GM23248 (cell line): Measurements from ENCODE around the gene DDX10. TPM values are rescaled to one million over a fixed set of nuclear protein-coding genes. Genes with fewer than 3 reads are reported as not detected.

Experiments used
- DNase-seq: peaks from one replicate; pipeline ENCODE4 v3.0.0-alpha.2; 2015
- H2AFZ ChIP-seq: fragments of 200-600 bp; sonication (generic); 2 replicates; pipeline ENCODE4 v1.6.1; 2016; ENCODE audit warnings: antibody characterized with exemption
- H3F3A ChIP-seq: fragments of 200-600 bp; sonication (generic); 2 replicates; pipeline ENCODE4 v1.6.1; 2016; ENCODE audit warnings: mild to moderate bottlenecking, antibody characterized with exemption, mixed run types; ENCODE audit not compliant: insufficient read depth
- H3K27ac ChIP-seq: fragments of 200-600 bp; sonication (generic); 2 replicates; pipeline ENCODE4 v1.5.1; 2016; ENCODE audit warnings: mild to moderate bottlenecking
- H3K27me3 ChIP-seq: fragments of 200-600 bp; sonication (generic); replicated peaks from 2 replicates; pipeline ENCODE4 v1.6.1; 2016; ENCODE audit warnings: mild to moderate bottlenecking; ENCODE audit not compliant: insufficient read depth
- H3K36me3 ChIP-seq: fragments of 200-600 bp; sonication (generic); 2 replicates; pipeline ENCODE4 v1.6.1; 2016; ENCODE audit warnings: low read depth, mild to moderate bottlenecking
- H3K4me1 ChIP-seq: fragments of 200-600 bp; sonication (generic); 2 replicates; pipeline ENCODE4 v1.6.1; 2016; ENCODE audit warnings: mild to moderate bottlenecking; ENCODE audit not compliant: insufficient read depth
- H3K4me2 ChIP-seq: fragments of 200-600 bp; sonication (generic); one replicate; pipeline ENCODE4 v1.6.1; 2016; ENCODE audit warnings: mild to moderate bottlenecking; ENCODE audit not compliant: unreplicated experiment
- H3K4me3 ChIP-seq: fragments of 200-600 bp; sonication (generic); 2 replicates; pipeline ENCODE4 v1.5.1; 2016; ENCODE audit warnings: mild to moderate bottlenecking
- H3K79me2 ChIP-seq: fragments of 200-600 bp; sonication (generic); 2 replicates; pipeline ENCODE4 v1.6.1; 2016; ENCODE audit warnings: mild to moderate bottlenecking; ENCODE audit not compliant: insufficient read depth
- H3K9ac ChIP-seq: fragments of 200-600 bp; sonication (generic); 2 replicates; pipeline ENCODE4 v1.6.1; 2016; ENCODE audit warnings: mild to moderate bottlenecking
- H3K9me2 ChIP-seq: fragments of 200-600 bp; sonication (generic); 2 replicates; pipeline ENCODE4 v1.6.1; 2016; ENCODE audit warnings: mixed run types, mild to moderate bottlenecking, moderate library complexity; ENCODE audit not compliant: insufficient read depth
- H3K9me3 ChIP-seq: fragments of 200-600 bp; sonication (generic); one replicate; pipeline ENCODE4 v1.6.1; 2017; ENCODE audit warnings: low read depth
- H4K20me1 ChIP-seq: fragments of 200-600 bp; sonication (generic); 2 replicates; pipeline ENCODE4 v1.6.0; 2016; ENCODE audit not compliant: insufficient read depth
- EZH2 ChIP-seq: fragments of 200-600 bp; sonication (generic); IDR thresholded peaks from 2 replicates; pipeline ENCODE4 v1.6.1; 2018; ENCODE audit warnings: antibody characterized with exemption, mild to moderate bottlenecking; ENCODE audit not compliant: insufficient read depth, poor library complexity, severe bottlenecking
- EZH2phosphoT487 ChIP-seq: fragments of 200-600 bp; sonication (generic); IDR thresholded peaks from 2 replicates; pipeline ENCODE4 v1.6.1; 2018; ENCODE audit warnings: antibody characterized with exemption, moderate library complexity, mild to moderate bottlenecking, low read depth; ENCODE audit not compliant: insufficient read depth
- WGBS, 2 experiments: methylation state at CpG; one replicate each; pipeline ENCODE4 v1.1.6; 2015 to 2017; ENCODE audit warnings: low lambda C conversion rate in 2 of 2, low coverage in 1 of 2; ENCODE audit errors: missing lambda C conversion rate in 2 of 2; 5-methylcytosine and 5-hydroxymethylcytosine counted together
- in situ Hi-C: fragments of 300-500 bp; cut with MboI; formaldehyde crosslinking; loops from 2 replicates; pipeline ENCODE4 v1.15.0; 2020
- polyA plus RNA-seq: library from polyadenylated mRNA; unstranded; fragments of >200 nt; fragmentation: Nextera tagmentation; extraction: Ambion mirVana; gene quantifications from 2 replicates; pipeline ENCODE4 v1.2.1, GENCODE V29; 2016
- total RNA-seq: library from RNA; depleted of rRNA; stranded (reverse); fragments of >200 nt; shearing (Covaris generic); gene quantifications from 2 replicates; pipeline ENCODE4 v1.2.3, GENCODE V29; 2014

DDX10 gene
- total and polyA plus RNA-seq, 2 experiments from 2014 or later = 23.6 to 31.2 TPM

DNA sequence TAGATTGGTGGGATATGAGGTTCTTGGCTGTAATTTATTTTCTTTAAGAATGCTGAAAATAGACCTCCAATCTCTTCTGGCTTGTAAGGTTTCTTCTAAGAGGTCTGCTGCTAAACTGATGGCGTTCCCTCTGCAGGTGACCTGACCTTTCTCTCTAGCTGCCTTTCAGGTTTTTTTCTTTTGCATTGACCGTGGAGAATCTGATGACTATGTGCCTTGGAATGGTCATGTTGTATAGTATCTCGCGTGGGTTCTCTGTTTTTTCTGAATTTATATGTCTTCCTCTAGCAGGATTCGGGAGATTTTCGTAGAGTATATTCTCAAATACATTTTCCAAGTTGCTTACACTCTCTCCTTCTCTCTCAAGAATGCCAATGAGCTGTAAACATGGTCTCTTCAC lies 122.2 kb downstream of the DDX10 start:
- Histone ChIP-seq H3K79me2 (peaks cover 72% of the 10 kb centered on the region), H3K27me3 (no peaks in the 10 kb centered on the region), H3K9me3 (no peaks in the 10 kb centered on the region), H3K36me3 (no peaks in the 10 kb centered on the region), H3K4me3 (no peak overlapping the region), H3K9ac (no peak overlapping the region), H3K4me2 (no peak overlapping the region), H3F3A (no peaks in the 10 kb centered on the region), H4K20me1 (no peaks in the 10 kb centered on the region), H3K4me1 (0 out of 2 replicates have a peak, but pooled peaks cover 3% of the 10 kb centered on the region), H2AFZ (no peak overlapping the region), H3K27ac (no peak overlapping the region), H3K9me2 (no peaks in the 10 kb centered on the region)
- 92 to 93% methylated on average over 6 of the region's 6 CpGs for WGBS, 2 experiments
- in situ Hi-C loops = no loop called here
- TF ChIP-seq EZH2phosphoT487 (no peak), EZH2 (no peak)
- DNase-seq = no peak

DNA sequence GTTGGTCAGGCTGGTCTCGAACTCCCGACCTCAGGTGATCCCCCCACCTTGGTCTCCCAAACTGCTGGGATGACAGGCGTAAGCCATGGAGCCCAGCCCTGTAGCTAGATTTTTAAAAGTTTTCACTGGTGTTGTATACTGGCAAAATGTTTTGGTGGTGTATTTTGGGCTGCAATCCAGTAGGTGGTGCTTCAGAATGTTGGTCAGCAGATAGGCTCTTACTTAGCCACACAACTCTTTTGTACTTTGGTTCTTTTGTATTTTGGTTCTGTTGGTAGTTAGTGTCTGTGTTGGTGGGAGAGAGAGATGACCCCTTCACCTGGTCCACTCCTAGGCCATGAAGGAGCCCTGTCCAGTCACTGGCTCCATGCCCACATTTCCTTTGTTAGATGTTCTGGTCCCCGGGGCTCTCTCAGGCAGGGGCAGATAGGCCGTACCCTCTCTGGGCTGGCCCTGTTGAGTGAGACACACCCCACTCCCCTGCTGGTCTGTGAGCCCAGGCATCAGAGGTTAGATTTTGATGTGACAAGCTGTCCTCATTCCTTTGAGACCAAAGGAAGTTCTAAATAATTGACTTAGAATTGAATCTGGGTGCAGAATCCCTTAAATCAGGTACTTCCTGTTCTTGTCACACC lies 123.8 kb downstream of the DDX10 start:
- TF ChIP-seq EZH2 (no peak), EZH2phosphoT487 (no peak)
- in situ Hi-C loops = no loop called here
- Histone ChIP-seq H3K4me1 (0 out of 2 replicates have a peak, but pooled peaks cover 3% of the 10 kb centered on the region), H3F3A (no peaks in the 10 kb centered on the region), H3K4me3 (no peak overlapping the region), H3K79me2 (peaks cover 76% of the 10 kb centered on the region), H2AFZ (no peak overlapping the region), H3K4me2 (no peak overlapping the region), H3K9me3 (no peaks in the 10 kb centered on the region), H3K9ac (no peak overlapping the region), H3K27ac (no peak overlapping the region), H3K9me2 (no peaks in the 10 kb centered on the region), H3K27me3 (no peaks in the 10 kb centered on the region), H4K20me1 (no peaks in the 10 kb centered on the region), H3K36me3 (no peaks in the 10 kb centered on the region)
- peak; percentile 57 for DNase-seq
- WGBS, 2 experiments = 90 to 95% methylated on average over 5 of the region's 5 CpGs

DNA sequence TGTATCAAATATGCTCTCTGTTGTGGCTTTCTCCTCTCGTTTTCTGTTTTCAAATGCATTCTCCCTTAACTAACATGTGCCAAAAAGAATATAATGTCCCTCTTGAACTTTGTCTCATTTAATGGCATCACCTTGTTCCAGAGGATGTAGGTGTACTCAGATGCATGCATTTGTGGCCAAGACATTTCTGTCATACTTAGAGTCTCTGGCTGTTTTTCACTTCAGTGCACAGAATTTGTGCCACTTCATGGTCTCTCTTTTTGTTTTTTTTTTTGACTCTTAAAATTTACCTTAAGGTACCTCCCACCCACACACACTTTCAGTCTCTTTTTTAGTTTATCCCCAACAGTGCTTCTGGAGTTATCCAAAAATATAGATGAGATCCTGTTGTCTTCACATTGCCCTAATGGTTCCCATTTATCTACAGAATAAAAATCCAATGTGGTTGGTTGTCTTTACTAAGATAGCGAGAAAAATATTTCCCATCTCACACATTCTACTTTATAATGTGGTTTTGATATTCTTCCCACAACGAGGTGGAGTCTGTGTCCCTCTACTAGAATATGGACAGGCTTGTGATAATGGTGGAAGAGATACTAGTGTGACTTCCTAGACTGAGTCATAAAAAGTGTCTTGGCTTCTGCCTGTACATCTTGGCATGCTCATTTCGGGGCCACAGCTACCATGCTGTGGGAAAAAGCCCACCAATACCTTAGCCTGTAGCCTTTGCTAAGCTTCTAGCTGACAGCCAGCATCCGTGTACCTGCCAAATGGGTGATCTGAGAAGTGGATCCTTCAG lies 125.8 kb downstream of the DDX10 start:
- no peak overlapping the region for H3K4me3 ChIP-seq
- WGBS, 2 experiments = 53 to 62% methylated on average over 5 of the region's 5 CpGs
- in situ Hi-C loops = no loop called here
- peaks cover 56% of the 10 kb centered on the region for H3K79me2 ChIP-seq
- no peak for TF ChIP-seq EZH2phosphoT487
- TF ChIP-seq EZH2 = no peak
- no peak overlapping the region for H2AFZ ChIP-seq
- no peaks in the 10 kb centered on the region for H3K9me3 ChIP-seq
- no peak overlapping the region for H3K9ac ChIP-seq
- no peaks in the 10 kb centered on the region for H3F3A ChIP-seq
- H3K9me2 ChIP-seq = no peaks in the 10 kb centered on the region
- H4K20me1 ChIP-seq = no peaks in the 10 kb centered on the region
- no peaks in the 10 kb centered on the region for H3K27me3 ChIP-seq
- H3K4me2 ChIP-seq = no peak overlapping the region
- DNase-seq = no peak
- no peak overlapping the region for H3K27ac ChIP-seq
- H3K36me3 ChIP-seq = no peaks in the 10 kb centered on the region
- H3K4me1 ChIP-seq = 0 out of 2 replicates have a peak, but pooled peaks cover 3% of the 10 kb centered on the region

DNA sequence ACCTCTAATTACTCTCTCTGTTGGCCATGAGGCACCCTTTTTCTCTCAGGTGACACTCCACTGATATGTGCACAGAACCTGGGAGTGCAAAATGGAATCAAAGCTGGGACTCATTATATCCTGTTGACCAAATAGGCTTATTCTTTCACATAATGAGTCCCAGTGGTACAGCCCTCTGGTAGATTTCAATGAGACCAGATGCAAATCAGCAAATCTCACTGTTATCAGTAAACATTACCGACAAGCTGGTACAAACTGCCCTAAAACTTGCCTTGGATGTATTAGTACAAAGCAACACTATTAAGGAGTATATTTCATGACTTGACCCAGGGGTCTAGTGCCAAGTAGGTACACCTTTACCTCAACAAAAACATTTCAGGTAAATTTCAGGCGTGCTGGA lies 128.3 kb downstream of the DDX10 start:
- 54 to 66% methylated on average over 2 of the region's 2 CpGs for WGBS, 2 experiments

More for the DNA sequence above, 128.3 kb downstream of the DDX10 start:
- 0 out of 2 replicates have a peak, but pooled peaks cover 3% of the 10 kb centered on the region for H3K4me1 ChIP-seq
- H3K79me2 ChIP-seq = peaks cover 38% of the 10 kb centered on the region
- TF ChIP-seq EZH2 (no peak), EZH2phosphoT487 (no peak)
- H3K27ac ChIP-seq = no peak overlapping the region
- H3K9me3 ChIP-seq = no peaks in the 10 kb centered on the region
- H3K4me3 ChIP-seq = no peak overlapping the region
- no peaks in the 10 kb centered on the region for H3F3A ChIP-seq
- no peaks in the 10 kb centered on the region for H3K27me3 ChIP-seq
- no peak overlapping the region for H3K9ac ChIP-seq
- in situ Hi-C loops = no loop called here
- no peaks in the 10 kb centered on the region for H3K36me3 ChIP-seq
- DNase-seq = no peak
- no peak overlapping the region for H2AFZ ChIP-seq
- no peaks in the 10 kb centered on the region for H4K20me1 ChIP-seq
- H3K9me2 ChIP-seq = no peaks in the 10 kb centered on the region
- H3K4me2 ChIP-seq = no peak overlapping the region
